CD4-positive, alpha-beta T cell treated with Interleukin-21 for 1 hour (primary cell): ENCODE measurements around the gene CAMKMT.

ENCODE experiments used
- DNase-seq: peaks from one replicate; pipeline ENCODE4 v3.0.0-alpha.2; 2020

The CAMKMT gene

GRCh38 chr2:44706681-44707553, 345.2 kb downstream of the CAMKMT start:
- no peak for DNase-seq

- peak; percentile 19 for DNase-seq
Observed at GRCh38 chr2:44707945-44708660, 346.4 kb downstream of the CAMKMT start.

- DNase-seq = no peak
Observed at GRCh38 chr2:44708661-44709000, 346.9 kb downstream of the CAMKMT start.

GRCh38 chr2:44713170-44713569, 351.4 kb downstream of the CAMKMT start:
- no peak for DNase-seq

GRCh38 chr2:44715671-44716081, 353.9 kb downstream of the CAMKMT start:
- DNase-seq = no peak

GRCh38 chr2:44716131-44716530, 354.4 kb downstream of the CAMKMT start:
- no peak for DNase-seq

- no peak for DNase-seq
Observed at GRCh38 chr2:44718431-44718830, 356.7 kb downstream of the CAMKMT start.

- DNase-seq = no peak
Observed at GRCh38 chr2:44719562-44719961, 357.8 kb downstream of the CAMKMT start.

- DNase-seq = no peak
Observed at GRCh38 chr2:44722026-44722625, 360.4 kb downstream of the CAMKMT start.

GRCh38 chr2:44723921-44724320, 362.2 kb downstream of the CAMKMT start:
- DNase-seq = no peak

GRCh38 chr2:44730593-44730992, 368.8 kb downstream of the CAMKMT start:
- DNase-seq = no peak

GRCh38 chr2:44731505-44731904, 369.8 kb downstream of the CAMKMT start:
- DNase-seq = no peak

- no peak for DNase-seq
Observed at GRCh38 chr2:44736270-44736942, 374.7 kb downstream of the CAMKMT start.

GRCh38 chr2:44740678-44741077, 378.9 kb downstream of the CAMKMT start:
- no peak for DNase-seq

GRCh38 chr2:44741507-44741906, 379.8 kb downstream of the CAMKMT start:
- no peak for DNase-seq

- DNase-seq = no peak
Observed at GRCh38 chr2:44742057-44742456, 380.3 kb downstream of the CAMKMT start.

- no peak for DNase-seq
Observed at GRCh38 chr2:44743473-44743872, 381.7 kb downstream of the CAMKMT start.

- no peak for DNase-seq
Observed at GRCh38 chr2:44744961-44745892, 383.5 kb downstream of the CAMKMT start.

GRCh38 chr2:44745922-44746766, 384.4 kb downstream of the CAMKMT start:
- DNase-seq = no peak

GRCh38 chr2:44746856-44747615, 385.3 kb downstream of the CAMKMT start:
- no peak for DNase-seq
